Measurements from ENCODE around the gene SNED1. TPM values are rescaled to one million over a fixed set of nuclear protein-coding genes. Genes with fewer than 3 reads are reported as not detected.

The SNED1 gene
- total RNA-seq, 1 experiment from 2014 or later = 2.8 TPM

GRCh38 chr2:240998706-240998994 is 232 bp downstream of the SNED1 start:
- POLR2A ChIA-PET (ENCODE audit: unreplicated experiment) = interaction anchor here (0.6 kb wide), 1 partner anchor 604 kb away, joined by 3 read pairs; no protein-coding TSS in a partner anchor
- Histone ChIP-seq H3K4me1 (replicated peaks; ENCODE audit: insufficient read depth) (0 out of 2 replicates have a peak, but pooled peaks cover 4% of the 10 kb centered on the region), H3K79me2 (ENCODE audit: low read depth) (no peaks in the 10 kb centered on the region), H3K9me3 (ENCODE audit: insufficient read depth, low read depth) (peaks cover 6% of the 10 kb centered on the region; the same call in 1 of the 2 replicates), H3K9me2 (ENCODE audit: insufficient read depth) (no peaks in the 10 kb centered on the region), H3F3A (ENCODE audit: insufficient read depth, low read depth) (no peaks in the 10 kb centered on the region), H3K4me3 (peak overlapping the region; percentile 53; the same call in 1 of the 2 replicates), H3K27ac (no peak overlapping the region), H2AFZ (no peak overlapping the region), H3K27me3 (ENCODE audit: insufficient read depth, low read depth) (peaks cover 19% of the 10 kb centered on the region), H3K36me3 (ENCODE audit: low read depth) (no peaks in the 10 kb centered on the region), H3K4me2 (peak overlapping the region; percentile 72; the same call in 1 of the 2 replicates), H4K20me1 (ENCODE audit: insufficient read depth) (no peaks in the 10 kb centered on the region)
- CTCF ChIA-PET = no interaction called here
- BruUV-seq (replicated peaks) = no TSS peak
- no peak for TF ChIP-seq EZH2 (IDR thresholded peaks at IDR 0.05; ENCODE audit: low read depth)
- no peak for TF ChIP-seq CTCF (conservative IDR thresholded peaks at IDR 0.05)
- intact Hi-C loops (cut with micrococcal nuclease; ENCODE audit: unreplicated experiment) = loop anchor here (1.0 to 5.0 kb wide), 3 partner anchors 12 to 64 kb away; no protein-coding TSS in a partner anchor
- DNase-seq = peak in 1 of 2 experiments; percentile 40

GRCh38 chr2:240998995-240999791 is 775 bp downstream of the SNED1 start:
- Histone ChIP-seq H3K36me3 (ENCODE audit: low read depth) (no peaks in the 10 kb centered on the region), H4K20me1 (ENCODE audit: insufficient read depth) (no peaks in the 10 kb centered on the region), H3K4me2 (peak overlapping the region; percentile 72), H3K79me2 (ENCODE audit: low read depth) (no peaks in the 10 kb centered on the region), H2AFZ (no peak overlapping the region), H3K9me2 (ENCODE audit: insufficient read depth) (no peaks in the 10 kb centered on the region), H3K4me3 (peak overlapping the region; percentile 53; the same call in 1 of the 2 replicates), H3K27ac (no peak overlapping the region), H3K9me3 (ENCODE audit: insufficient read depth, low read depth) (peaks cover 11% of the 10 kb centered on the region; the same call in 1 of the 2 replicates), H3K27me3 (ENCODE audit: insufficient read depth, low read depth) (peaks cover 19% of the 10 kb centered on the region), H3F3A (ENCODE audit: insufficient read depth, low read depth) (no peaks in the 10 kb centered on the region), H3K4me1 (replicated peaks; ENCODE audit: insufficient read depth) (0 out of 2 replicates have a peak, but pooled peaks cover 4% of the 10 kb centered on the region)
- ChIA-PET POLR2A (ENCODE audit: unreplicated experiment) (interaction anchor here (0.6 kb wide), 1 partner anchor 605 kb away, joined by 3 read pairs; no protein-coding TSS in a partner anchor), CTCF (no interaction called here)
- BruUV-seq (replicated peaks) = no TSS peak
- no peak for DNase-seq
- intact Hi-C loops (cut with micrococcal nuclease; ENCODE audit: unreplicated experiment) = loop anchor here (1.0 to 5.0 kb wide), 3 partner anchors 11 to 63 kb away; no protein-coding TSS in a partner anchor
- TF ChIP-seq CTCF (conservative IDR thresholded peaks at IDR 0.05) = no peak
- no peak for TF ChIP-seq EZH2 (IDR thresholded peaks at IDR 0.05; ENCODE audit: low read depth)

DNA sequence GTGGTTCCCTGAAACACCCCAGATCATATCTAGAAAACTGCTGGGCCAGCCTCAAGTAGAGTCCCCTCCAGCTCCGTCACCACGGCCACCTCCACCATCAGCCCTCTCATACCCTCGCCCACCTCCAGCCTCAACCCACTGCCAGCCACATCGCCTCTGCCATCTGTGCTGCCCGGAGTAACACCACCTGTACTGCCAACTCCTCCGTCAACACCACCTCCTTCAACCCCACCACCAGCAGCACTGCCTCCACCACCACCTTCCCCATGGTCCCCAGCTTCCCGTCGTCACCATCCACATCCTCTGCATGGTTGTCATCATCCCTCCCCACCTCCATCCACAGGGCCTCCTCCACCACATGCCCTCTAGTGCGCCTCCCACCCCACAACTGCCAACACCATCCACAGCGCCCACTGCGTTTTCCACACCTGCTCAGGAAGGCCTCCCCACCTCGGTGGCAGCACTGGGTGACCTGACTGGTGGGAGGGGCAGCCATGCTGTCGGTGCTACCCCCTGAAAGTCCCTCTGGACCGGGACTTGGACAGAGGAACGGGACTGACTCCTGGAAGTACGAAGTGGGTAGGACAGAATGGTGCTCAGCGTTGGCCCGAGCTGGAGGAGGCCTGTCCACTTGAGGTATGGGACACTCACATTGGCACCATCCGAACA is 1.6 kb downstream of the SNED1 start:
- Histone ChIP-seq H3K79me2 (ENCODE audit: low read depth) (no peaks in the 10 kb centered on the region), H3F3A (ENCODE audit: insufficient read depth, low read depth) (no peaks in the 10 kb centered on the region), H4K20me1 (ENCODE audit: insufficient read depth) (no peaks in the 10 kb centered on the region), H2AFZ (no peak overlapping the region), H3K36me3 (ENCODE audit: low read depth) (no peaks in the 10 kb centered on the region), H3K9me2 (ENCODE audit: insufficient read depth) (no peaks in the 10 kb centered on the region), H3K9me3 (ENCODE audit: insufficient read depth, low read depth) (peaks cover 16% of the 10 kb centered on the region), H3K27ac (no peak overlapping the region), H3K4me2 (no peak overlapping the region), H3K27me3 (ENCODE audit: insufficient read depth, low read depth) (peaks cover 19% of the 10 kb centered on the region), H3K4me1 (replicated peaks; ENCODE audit: insufficient read depth) (0 out of 2 replicates have a peak, but pooled peaks cover 4% of the 10 kb centered on the region), H3K4me3 (no peak overlapping the region)
- TF ChIP-seq EZH2 (IDR thresholded peaks at IDR 0.05; ENCODE audit: low read depth) (no peak), CTCF (conservative IDR thresholded peaks at IDR 0.05) (no peak)
- no TSS peak for BruUV-seq (replicated peaks)
- CTCF ChIA-PET = no interaction called here
- POLR2A ChIA-PET (ENCODE audit: unreplicated experiment) = no interaction called here
- intact Hi-C loops (cut with micrococcal nuclease; ENCODE audit: unreplicated experiment) = loop anchor here (5.0 kb wide), 1 partner anchor 62 kb away; no protein-coding TSS in a partner anchor
- no peak for DNase-seq

Measured in PC-9 (cell line).